A549 (cell line): ENCODE data around the gene ACTRT2. TPM values are rescaled to one million over a fixed set of nuclear protein-coding genes. Genes with fewer than 3 reads are reported as not detected.

Experiments
- ATAC-seq, 2 experiments: fragments of 200-7000 bp in 1 of 2; fragments of >200 bp in 1 of 2; cut with Nextera tagmentation in 1 of 2; cut with Tn5 transposase in 1 of 2; 3 replicates each; pipeline versions ENCODE4 v1.8.0 to v1.9.1; 2018 to 2020; ENCODE audit warnings: mild to moderate bottlenecking in 1 of 2, moderate library complexity in 1 of 2
- CTCF ChIA-PET: fragments of 300-600 bp; sonication (Branson Sonifier 250); formaldehyde crosslinking; extraction: SDS; loops from one replicate; lab custom pipeline; 2021; ENCODE audit warnings: antibody characterized with exemption, inconsistent platforms; lab: Yijun Ruan, JAX
- POLR2A ChIA-PET: fragments of 350-600 bp; formaldehyde crosslinking; extraction: SDS; loops from one replicate; lab custom pipeline; 2021; ENCODE audit warnings: antibody characterized with exemption, inconsistent platforms; lab: Yijun Ruan, JAX
- DNase-seq, 2 experiments: peaks; one replicate each; pipeline versions ENCODE4 v3.0.0 to v3.0.0-alpha.2; 2011 to 2016; ENCODE audit warnings: low read depth in 1 of 2, low spot score in 1 of 2
- FAIRE-seq: peaks from 2 replicates; lab custom pipeline; 2011; peaks lifted over from hg19 to GRCh38; lab: Jason Lieb, UNC
- H3K27ac ChIP-seq, 2 experiments: fragments of >200 bp; sonication (Bioruptor Twin); formaldehyde crosslinking; 3 replicates each; pipeline ENCODE4 v1.5.1; 2016 to 2017
- H3K4me1 ChIP-seq: fragments of >200 bp; sonication (Bioruptor Twin); formaldehyde crosslinking; 3 replicates; pipeline ENCODE4 v1.6.1; 2016
- H3K4me2 ChIP-seq: fragments of >200 bp; sonication (Bioruptor Twin); formaldehyde crosslinking; 3 replicates; pipeline ENCODE4 v1.6.1; 2016
- H3K4me3 ChIP-seq: fragments of >200 bp; sonication (Bioruptor Twin); formaldehyde crosslinking; 3 replicates; pipeline ENCODE4 v1.5.1; 2016
- H3K9me3 ChIP-seq: fragments of >200 bp; sonication (Bioruptor Twin); formaldehyde crosslinking; 3 replicates; pipeline ENCODE4 v1.6.1; 2016
- BCL3 ChIP-seq: fragments of >200 bp; sonication (Bioruptor Twin); formaldehyde crosslinking; IDR thresholded peaks from 3 replicates; pipeline ENCODE4 v1.6.1; 2016
- CBX2 ChIP-seq: fragments of 200-600 bp; sonication (generic); IDR thresholded peaks from 2 replicates; pipeline ENCODE4 v1.6.1; 2016; ENCODE audit warnings: low read depth, mild to moderate bottlenecking, borderline replicate concordance
- CHD4 ChIP-seq: fragments of 200-600 bp; sonication (generic); IDR thresholded peaks from 2 replicates; pipeline ENCODE4 v1.6.1; 2016; ENCODE audit warnings: antibody characterized with exemption, mild to moderate bottlenecking, borderline replicate concordance
- FOSL2 ChIP-seq, 2 experiments: fragments of 450-650 bp in 1 of 2; fragments of >200 bp in 1 of 2; sonication (Bioruptor Twin) in 1 of 2; formaldehyde crosslinking; IDR thresholded peaks; 2 replicates each; pipeline versions ENCODE4 v1.5.0 to v1.6.1; 2016 to 2020; ENCODE audit warnings: mild to moderate bottlenecking in 1 of 2, moderate library complexity in 1 of 2
- FOXS1 ChIP-seq: fragments of 250-450 bp; sonication (Bioruptor Pico); IDR thresholded peaks from 2 replicates; pipeline ENCODE4 v1.5.0; 2020; ENCODE audit warnings: mild to moderate bottlenecking, moderate library complexity
- GATA3 ChIP-seq: IDR thresholded peaks from 2 replicates; pipeline ENCODE4 v1.6.1; 2012; ENCODE audit warnings: borderline replicate concordance
- HDAC2 ChIP-seq: fragments of 200-600 bp; sonication (generic); IDR thresholded peaks from 2 replicates; pipeline ENCODE4 v1.6.1; 2016
- HES2 ChIP-seq: fragments of >200 bp; sonication (Bioruptor Twin); formaldehyde crosslinking; IDR thresholded peaks from 2 replicates; pipeline ENCODE4 v1.6.1; 2016
- HOXA7 ChIP-seq: fragments of 250-450 bp; sonication (Bioruptor Pico); IDR thresholded peaks from 2 replicates; pipeline ENCODE4 v1.5.0; 2020; ENCODE audit warnings: mild to moderate bottlenecking, moderate library complexity
- JUN ChIP-seq, 2 experiments: fragments of >200 bp; sonication (Bioruptor Twin); formaldehyde crosslinking; IDR thresholded peaks; 2 replicates in 1 of 2; 3 replicates in 1 of 2; pipeline ENCODE4 v1.6.1; 2016 to 2017
- JUNB ChIP-seq: fragments of >200 bp; sonication (Bioruptor Twin); formaldehyde crosslinking; IDR thresholded peaks from 2 replicates; pipeline ENCODE4 v1.6.1; 2016
- KDM5A ChIP-seq: fragments of 200-600 bp; sonication (generic); IDR thresholded peaks from 2 replicates; pipeline ENCODE4 v1.6.1; 2016; ENCODE audit warnings: antibody characterized with exemption, mild to moderate bottlenecking
- MAFK ChIP-seq: fragments of 450-650 bp; IDR thresholded peaks from 2 replicates; pipeline ENCODE4 v1.6.1; 2014; ENCODE audit not compliant: partially characterized antibody
- MYC ChIP-seq: IDR thresholded peaks from 2 replicates; pipeline ENCODE4 v1.6.1; 2012; ENCODE audit warnings: mild to moderate bottlenecking, inconsistent platforms, low read length, improper control_type of control experiment, borderline replicate concordance
- NPAS2 ChIP-seq: fragments of 250-450 bp; sonication (Bioruptor Pico); IDR thresholded peaks from 2 replicates; pipeline ENCODE4 v1.8.0; 2022; ENCODE audit warnings: mild to moderate bottlenecking, moderate library complexity, borderline replicate concordance
- NR3C1 ChIP-seq: fragments of >200 bp; sonication (Bioruptor Twin); formaldehyde crosslinking; IDR thresholded peaks from 3 replicates; pipeline ENCODE4 v1.6.1; 2017
- PBX3 ChIP-seq: IDR thresholded peaks from 2 replicates; pipeline ENCODE4 v1.6.1; 2012
- POLR2AphosphoS2 ChIP-seq: conservative IDR thresholded peaks from 2 replicates; pipeline ENCODE4 v1.6.1; 2012; ENCODE audit warnings: low read length, improper control_type of control experiment, inconsistent platforms
- RARB ChIP-seq: fragments of 250-450 bp; sonication (Bioruptor Pico); IDR thresholded peaks from 2 replicates; pipeline ENCODE4 v1.8.0; 2021; ENCODE audit warnings: mild to moderate bottlenecking, moderate library complexity
- RCOR1 ChIP-seq: fragments of 150-350 bp; IDR thresholded peaks from 2 replicates; pipeline ENCODE4 v1.6.1; 2014; ENCODE audit warnings: antibody characterized with exemption, low read length, low read depth
- SREBF2 ChIP-seq: fragments of 450-650 bp; IDR thresholded peaks from 2 replicates; pipeline ENCODE4 v1.6.1; 2014; ENCODE audit warnings: mild to moderate bottlenecking, moderate library complexity
- TFCP2L1 ChIP-seq: fragments of 250-450 bp; sonication (Bioruptor Pico); IDR thresholded peaks from 2 replicates; pipeline ENCODE4 v1.5.0; 2021; ENCODE audit warnings: mild to moderate bottlenecking
- TP53 ChIP-seq: fragments of 250-450 bp; sonication (Bioruptor Pico); IDR thresholded peaks from 2 replicates; pipeline ENCODE4 v1.5.0; 2021; ENCODE audit warnings: mild to moderate bottlenecking, moderate library complexity
- ZNF302 ChIP-seq: fragments of 250-450 bp; sonication (Bioruptor Pico); IDR thresholded peaks from 2 replicates; pipeline ENCODE4 v1.9.0; 2021; ENCODE audit warnings: inconsistent platforms, mild to moderate bottlenecking, moderate library complexity
- WGBS: methylation state at CpG from one replicate; pipeline ENCODE4 v1.1.6; 2017; ENCODE audit errors: missing lambda C conversion rate; 5-methylcytosine and 5-hydroxymethylcytosine counted together
- polyA plus RNA-seq, 4 experiments: library from polyadenylated mRNA; depleted of rRNA in 3 of 4; stranded (reverse); fragments of >200 nt; fragmentation: RNase III in 1 of 4; extraction: RNeasy Plus Mini Kit Qiagen cat#74134 plus additional on column Dnase treatment in 1 of 4; gene quantifications; 2 replicates in 3 of 4; 3 replicates in 1 of 4; pipeline ENCODE4 v1.2.3, GENCODE V29; 2011 to 2017

The ACTRT2 gene
- polyA plus RNA-seq, 2 of the 4 experiments (the other 2 are of a cell fraction), result not detected

GRCh38 chr1:3024019-3024418 is 2.8 kb downstream of the ACTRT2 start (continued):
- TF ChIP-seq JUN (IDR thresholded peaks at IDR 0.05), result no peak

GRCh38 chr1:3024588-3024987 is 3.3 kb downstream of the ACTRT2 start:
- FAIRE-seq (no peak), ATAC-seq (no peak)
- no peak overlapping the region for H3K4me3 ChIP-seq
- no peak overlapping the region for H3K27ac ChIP-seq
- no peak for TF ChIP-seq BCL3
- TF ChIP-seq TFCP2L1 (CRISPR knock-in tag), result no peak
- TF ChIP-seq HDAC2, result no peak
- no peak for TF ChIP-seq NR3C1
- no peak for TF ChIP-seq PBX3
- no peak for TF ChIP-seq SREBF2
- TF ChIP-seq GATA3, result no peak
- no peak for TF ChIP-seq MYC
- TF ChIP-seq, all 56 proteins: peak for 0
- Histone ChIP-seq H3K4me2 (no peak overlapping the region), H3K9me3 (no peaks in the 10 kb centered on the region), H3K4me1 (no peaks in the 10 kb centered on the region)
- 50% methylated on average over 10 of the region's 11 CpGs for WGBS
- POLR2A ChIA-PET, result no interaction called here
- DNase-seq, result no peak
- CTCF ChIA-PET, result interaction anchor here (0.8 to 1.2 kb wide), 3 partner anchors 11 to 14 kb away, joined by 3 read pairs; no protein-coding TSS in a partner anchor

- WGBS, result 56% methylated on average over 1 of the region's 1 CpG
- FAIRE-seq (no peak), DNase-seq (no peak), ATAC-seq (no peak)
- Histone ChIP-seq H3K4me2 (no peak overlapping the region), H3K9me3 (no peaks in the 10 kb centered on the region), H3K4me3 (no peak overlapping the region), H3K27ac (no peak overlapping the region), H3K4me1 (no peaks in the 10 kb centered on the region)
- POLR2A ChIA-PET, result no interaction called here
- TF ChIP-seq NR3C1 (no peak), RCOR1 (no peak), FOSL2 (IDR thresholded peaks at IDR 0.05) (no peak), FOSL2 (CRISPR knock-in tag; IDR thresholded peaks at IDR 0.05) (no peak), HES2 (no peak), KDM5A (no peak), CBX2 (no peak), TP53 (CRISPR knock-in tag) (no peak), FOXS1 (CRISPR knock-in tag) (no peak), JUNB (no peak), CHD4 (no peak), RARB (CRISPR knock-in tag) (no peak), PBX3 (no peak), ZNF302 (CRISPR knock-in tag) (no peak), POLR2AphosphoS2 (no peak), MAFK (no peak), HOXA7 (no peak), MYC (no peak), NPAS2 (CRISPR knock-in tag) (no peak)
- TF ChIP-seq, all 56 proteins: peak for 0
- CTCF ChIA-PET, result interaction anchor here (0.7 kb wide), 1 partner anchor 398 kb away, joined by 3 read pairs; no protein-coding TSS in a partner anchor
Measured at GRCh38 chr1:3026124-3026523, 4.9 kb downstream of the ACTRT2 start.
